ENCODE data around the gene BUB3. TPM values are rescaled to one million over a fixed set of nuclear protein-coding genes. Genes with fewer than 3 reads are reported as not detected.

The BUB3 gene
- total RNA-seq, 3 donors from 2014 or later (not counting 1 experiment from before 2014, with no cell fraction given) = 122 to 145 (median 125) TPM

DNA sequence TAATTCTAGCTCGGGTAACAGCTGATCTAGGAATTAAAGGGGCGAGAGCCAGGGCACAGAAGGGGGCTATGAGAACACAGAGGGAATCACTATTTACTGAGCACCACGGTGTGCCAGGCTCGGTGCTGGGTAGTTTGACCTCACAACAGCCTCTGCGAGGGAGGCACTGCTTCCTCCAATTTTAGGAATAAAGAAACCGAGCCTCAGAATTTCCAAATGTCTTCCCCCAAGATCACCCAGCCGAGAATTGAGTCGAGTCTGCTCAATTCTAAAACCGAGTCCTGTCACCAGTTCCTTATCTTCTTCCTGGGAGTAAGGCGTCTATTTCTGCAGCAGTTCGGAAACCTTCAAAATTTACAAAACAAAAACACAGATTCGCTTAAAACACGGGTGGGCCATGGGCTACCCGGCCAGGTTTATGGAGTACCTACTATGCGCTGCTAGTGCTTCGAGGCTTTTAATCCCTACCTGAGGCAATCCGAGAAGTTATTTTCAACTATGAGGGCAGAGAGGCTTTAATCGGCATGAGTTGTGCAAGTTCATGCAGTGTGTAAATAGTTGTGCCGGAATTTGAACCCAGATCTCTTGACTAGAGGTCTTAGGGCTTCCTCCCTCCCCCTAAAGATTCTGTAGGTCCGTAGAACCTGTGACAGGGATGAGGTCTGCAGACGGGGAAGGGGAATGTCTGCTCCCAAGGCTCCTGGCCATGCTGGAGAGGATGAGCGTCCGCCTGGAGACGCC is 7.1 kb upstream of the BUB3 start:
- no peak for ATAC-seq
- H3K27me3 Mint-ChIP-seq (ENCODE audit: low read depth in 2 of 2) = peaks cover 66 to 67% of the 10 kb centered on the region in 2 donors
- intact Hi-C loops (cut with micrococcal nuclease) = no loop called here
- DNase-seq = no peak
- Histone ChIP-seq H3K9me3 (ENCODE audit: control insufficient read depth, insufficient read depth, low read length) (no peaks in the 10 kb centered on the region), H3K36me3 (ENCODE audit: control insufficient read depth, insufficient read depth, low read length) (no peaks in the 10 kb centered on the region), H3K27ac (ENCODE audit: low read length) (no peak overlapping the region), H3K4me3 (ENCODE audit: low read length) (no peak overlapping the region), H3K4me1 (ENCODE audit: control insufficient read depth, insufficient read depth, low read length) (peaks cover 55% of the 10 kb centered on the region), H3K27me3 (ENCODE audit: control insufficient read depth, insufficient read depth, low read length) (peaks cover 84% of the 10 kb centered on the region)
- TF ChIP-seq, protein P1, sequence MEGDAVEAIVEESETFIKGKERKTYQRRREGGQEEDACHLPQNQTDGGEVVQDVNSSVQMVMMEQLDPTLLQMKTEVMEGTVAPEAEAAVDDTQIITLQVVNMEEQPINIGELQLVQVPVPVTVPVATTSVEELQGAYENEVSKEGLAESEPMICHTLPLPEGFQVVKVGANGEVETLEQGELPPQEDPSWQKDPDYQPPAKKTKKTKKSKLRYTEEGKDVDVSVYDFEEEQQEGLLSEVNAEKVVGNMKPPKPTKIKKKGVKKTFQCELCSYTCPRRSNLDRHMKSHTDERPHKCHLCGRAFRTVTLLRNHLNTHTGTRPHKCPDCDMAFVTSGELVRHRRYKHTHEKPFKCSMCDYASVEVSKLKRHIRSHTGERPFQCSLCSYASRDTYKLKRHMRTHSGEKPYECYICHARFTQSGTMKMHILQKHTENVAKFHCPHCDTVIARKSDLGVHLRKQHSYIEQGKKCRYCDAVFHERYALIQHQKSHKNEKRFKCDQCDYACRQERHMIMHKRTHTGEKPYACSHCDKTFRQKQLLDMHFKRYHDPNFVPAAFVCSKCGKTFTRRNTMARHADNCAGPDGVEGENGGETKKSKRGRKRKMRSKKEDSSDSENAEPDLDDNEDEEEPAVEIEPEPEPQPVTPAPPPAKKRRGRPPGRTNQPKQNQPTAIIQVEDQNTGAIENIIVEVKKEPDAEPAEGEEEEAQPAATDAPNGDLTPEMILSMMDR (IDR thresholded peaks at IDR 0.05) = no peak
- H3K4me1 Mint-ChIP-seq = peaks cover 7 to 24% of the 10 kb centered on the region in 2 donors
- H3K36me3 Mint-ChIP-seq = no peaks in the 10 kb centered on the region
- H3K27ac Mint-ChIP-seq = no peak overlapping the region
- 15% methylated on average over 23 of the region's 24 CpGs for WGBS (ENCODE audit: insufficient coverage)
- H3K9me3 Mint-ChIP-seq = no peaks in the 10 kb centered on the region
- no peak overlapping the region for H3K4me3 Mint-ChIP-seq

DNA sequence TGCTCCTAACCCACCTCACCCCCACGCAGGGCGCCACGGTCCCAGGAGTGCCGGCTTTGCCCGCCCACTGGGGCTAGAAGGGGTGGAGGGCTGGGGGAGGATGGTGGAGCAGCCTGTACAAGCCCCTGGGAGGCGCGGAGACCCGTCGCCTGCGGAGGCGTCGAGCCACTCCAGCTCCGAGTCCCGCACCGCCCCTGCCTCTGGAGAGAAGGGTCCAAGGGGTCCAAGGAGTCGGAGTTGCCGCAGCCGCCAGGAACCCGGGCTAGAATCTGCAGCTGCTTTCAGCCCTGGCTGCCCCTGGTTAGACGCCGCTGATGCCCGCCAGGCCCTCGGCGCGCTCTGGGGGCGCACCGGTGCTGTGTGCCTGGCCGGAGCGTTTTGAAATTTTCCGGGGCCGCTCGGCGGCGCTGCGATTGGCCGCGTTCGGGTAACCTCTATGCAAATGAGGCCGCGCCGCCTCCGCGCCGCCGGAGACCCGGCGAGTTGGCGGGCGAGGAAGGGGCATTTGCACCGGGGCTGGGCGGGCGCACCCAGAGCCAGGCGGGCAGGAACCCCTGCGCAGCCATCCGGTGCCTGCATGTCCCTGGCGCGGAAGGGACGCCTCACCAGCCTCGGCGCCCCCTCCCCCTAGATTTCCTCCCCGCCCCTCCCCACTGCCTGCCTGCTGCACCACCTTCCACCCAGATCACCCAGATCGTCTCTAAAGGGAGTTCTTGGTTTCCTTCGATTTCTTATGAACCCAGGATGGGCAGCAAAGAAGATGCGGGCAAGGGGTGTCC is 6.4 kb upstream of the BUB3 start, which contains the start of gene HMX2:
Gene HMX2, plus strand, starts transcription at position 502 of the 779 bp plus-strand sequence. Its CDS starts 243 bp downstream, at position 745.
- H3K4me1 ChIP-seq (ENCODE audit: control insufficient read depth, insufficient read depth, low read length) = peaks cover 47% of the 10 kb centered on the region
- no peak within 1 kb of the TSS for H3K27ac ChIP-seq (ENCODE audit: low read length)
- H3K27me3 Mint-ChIP-seq (ENCODE audit: low read depth in 2 of 2) = peaks cover 66% of the 10 kb centered on the region in 2 donors
- ATAC-seq (peak in 1 of 3 donors; percentile 49), DNase-seq (peak in 1 of 2 donors; percentile 56)
- no peaks in the 10 kb centered on the region for H3K9me3 Mint-ChIP-seq
- H3K4me1 Mint-ChIP-seq = peaks cover 7 to 24% of the 10 kb centered on the region in 2 donors
- no peaks in the 10 kb centered on the region for H3K36me3 Mint-ChIP-seq
- H3K9me3 ChIP-seq (ENCODE audit: control insufficient read depth, insufficient read depth, low read length) = no peaks in the 10 kb centered on the region
- H3K27ac Mint-ChIP-seq = peak within 1 kb of the TSS in 1 of 2 donors; percentile 9
- H3K27me3 ChIP-seq (ENCODE audit: control insufficient read depth, insufficient read depth, low read length) = peaks cover 86% of the 10 kb centered on the region
- peak within 1 kb of the TSS; percentile 76 for H3K4me3 Mint-ChIP-seq
- H3K36me3 ChIP-seq (ENCODE audit: control insufficient read depth, insufficient read depth, low read length) = no peaks in the 10 kb centered on the region
- TF ChIP-seq, protein P1 (IDR thresholded peaks at IDR 0.05) = no peak
- intact Hi-C loops (cut with micrococcal nuclease) = no loop called here
- H3K4me3 ChIP-seq (ENCODE audit: low read length) = no peak within 1 kb of the TSS
- 4% methylated on average over 63 of the region's 64 CpGs for WGBS (ENCODE audit: insufficient coverage)

DNA sequence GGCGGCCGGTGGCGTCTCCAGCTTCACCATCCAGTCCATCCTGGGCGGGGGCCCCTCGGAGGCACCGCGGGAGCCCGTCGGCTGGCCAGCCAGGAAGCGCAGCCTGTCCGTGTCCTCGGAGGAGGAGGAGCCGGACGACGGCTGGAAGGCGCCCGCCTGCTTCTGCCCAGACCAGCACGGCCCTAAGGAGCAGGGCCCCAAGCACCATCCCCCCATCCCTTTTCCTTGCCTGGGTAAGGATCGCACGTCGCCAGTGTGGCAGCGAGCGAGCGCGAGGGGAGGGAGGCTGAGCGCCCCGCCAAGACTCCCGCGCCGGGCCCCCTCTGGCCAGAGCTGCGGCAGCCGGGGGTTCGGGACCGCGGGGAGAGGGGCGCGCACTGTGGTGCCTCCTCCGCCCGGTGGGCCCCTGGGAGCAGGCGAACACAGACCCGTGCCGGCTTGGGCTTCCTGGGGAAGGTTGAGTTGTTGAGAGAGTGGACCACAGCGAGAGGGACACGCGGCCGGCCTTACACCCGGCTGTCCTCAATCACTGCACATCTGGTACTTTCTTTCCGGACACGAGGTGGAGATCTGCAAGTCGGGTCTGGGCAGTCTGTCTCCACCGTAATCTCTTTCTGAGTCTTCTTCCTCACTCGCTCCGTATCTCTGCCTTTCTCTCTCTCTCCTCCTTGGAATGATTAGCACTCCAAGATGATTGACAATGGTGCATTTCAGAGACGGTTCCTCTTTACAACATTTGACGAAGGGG is 5.6 kb upstream of the BUB3 start:
- DNase-seq = peak in 1 of 2 donors; percentile 20

More for the DNA sequence above, 5.6 kb upstream of the BUB3 start:
- no peak for ATAC-seq
- TF ChIP-seq, protein P1 (IDR thresholded peaks at IDR 0.05) = no peak
- Mint-ChIP-seq H3K4me1 (peaks cover 11 to 27% of the 10 kb centered on the region in 2 donors), H3K36me3 (no peaks in the 10 kb centered on the region), H3K4me3 (peak overlapping the region; percentile 76), H3K27me3 (ENCODE audit: low read depth in 2 of 2) (peaks cover 60 to 61% of the 10 kb centered on the region in 2 donors), H3K27ac (peak overlapping the region in 1 of 2 donors; percentile 9), H3K9me3 (no peaks in the 10 kb centered on the region)
- no peaks in the 10 kb centered on the region for H3K36me3 ChIP-seq (ENCODE audit: control insufficient read depth, insufficient read depth, low read length)
- H3K27me3 ChIP-seq (ENCODE audit: control insufficient read depth, insufficient read depth, low read length) = peaks cover 79% of the 10 kb centered on the region
- H3K4me1 ChIP-seq (ENCODE audit: control insufficient read depth, insufficient read depth, low read length) = peaks cover 44% of the 10 kb centered on the region
- H3K27ac ChIP-seq (ENCODE audit: low read length) = no peak overlapping the region
- 7% methylated on average over 55 of the region's 55 CpGs for WGBS (ENCODE audit: insufficient coverage)
- no peak overlapping the region for H3K4me3 ChIP-seq (ENCODE audit: low read length)
- intact Hi-C loops (cut with micrococcal nuclease) = no loop called here
- H3K9me3 ChIP-seq (ENCODE audit: control insufficient read depth, insufficient read depth, low read length) = no peaks in the 10 kb centered on the region
